IPS-15b (cell line): ENCODE results near the gene ARHGEF38.

Experiments used
- H3K27me3 ChIP-seq: one replicate; pipeline ENCODE4 v1.6.1; 2013; ENCODE audit warnings: low read length; ENCODE audit not compliant: control insufficient read depth, insufficient read depth
- H3K36me3 ChIP-seq: one replicate; pipeline ENCODE4 v1.6.1; 2013; ENCODE audit warnings: low read length; ENCODE audit not compliant: control insufficient read depth, insufficient read depth
- H3K4me1 ChIP-seq: one replicate; pipeline ENCODE4 v1.6.1; 2013; ENCODE audit warnings: mild to moderate bottlenecking, low read length; ENCODE audit not compliant: control insufficient read depth, insufficient read depth
- H3K4me3 ChIP-seq: one replicate; pipeline ENCODE4 v1.5.1; 2013; ENCODE audit warnings: low read depth, low read length
- H3K9ac ChIP-seq: one replicate; pipeline ENCODE4 v1.6.1; 2013; ENCODE audit warnings: low read depth, mild to moderate bottlenecking, low read length
- H3K9me3 ChIP-seq: one replicate; pipeline ENCODE4 v1.6.1; 2013; ENCODE audit warnings: mild to moderate bottlenecking, low read length; ENCODE audit not compliant: control insufficient read depth, insufficient read depth

Gene ARHGEF38

DNA sequence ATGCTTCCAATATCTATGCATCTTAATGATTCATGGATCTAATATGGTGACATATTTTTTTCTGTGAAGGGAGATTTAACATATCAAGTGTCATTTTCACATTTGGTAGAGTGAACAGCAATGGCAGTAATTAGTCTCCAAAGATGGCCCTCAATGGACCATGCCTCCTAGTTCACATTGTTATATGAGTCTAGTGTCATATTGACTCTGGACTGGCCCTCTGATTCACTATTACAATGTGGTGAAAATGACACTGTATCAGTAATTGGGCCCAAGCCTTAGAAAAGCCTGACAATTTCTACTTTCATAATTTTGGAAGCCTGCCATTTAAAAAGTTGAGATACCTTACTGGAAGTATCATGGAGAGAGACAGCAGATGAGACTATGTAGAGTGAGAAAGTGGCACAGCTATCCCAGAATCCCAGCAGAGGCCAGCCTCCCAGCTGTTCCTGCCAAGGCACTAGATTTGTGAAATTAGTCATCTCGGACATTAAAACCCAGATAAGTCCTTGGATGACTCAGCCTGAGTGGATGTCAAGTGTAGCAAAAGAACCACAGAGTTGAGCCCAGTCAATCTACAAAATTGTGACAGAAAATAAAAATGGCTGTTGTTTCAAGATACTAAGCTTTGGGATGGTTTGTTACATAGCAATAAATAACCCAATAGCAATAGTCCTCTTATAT is 68.4 kb downstream of the ARHGEF38 start:
- Histone ChIP-seq H3K4me3 (no peak overlapping the region), H3K9me3 (no peaks in the 10 kb centered on the region), H3K36me3 (no peaks in the 10 kb centered on the region), H3K4me1 (no peaks in the 10 kb centered on the region), H3K27me3 (no peaks in the 10 kb centered on the region), H3K9ac (no peak overlapping the region)

DNA sequence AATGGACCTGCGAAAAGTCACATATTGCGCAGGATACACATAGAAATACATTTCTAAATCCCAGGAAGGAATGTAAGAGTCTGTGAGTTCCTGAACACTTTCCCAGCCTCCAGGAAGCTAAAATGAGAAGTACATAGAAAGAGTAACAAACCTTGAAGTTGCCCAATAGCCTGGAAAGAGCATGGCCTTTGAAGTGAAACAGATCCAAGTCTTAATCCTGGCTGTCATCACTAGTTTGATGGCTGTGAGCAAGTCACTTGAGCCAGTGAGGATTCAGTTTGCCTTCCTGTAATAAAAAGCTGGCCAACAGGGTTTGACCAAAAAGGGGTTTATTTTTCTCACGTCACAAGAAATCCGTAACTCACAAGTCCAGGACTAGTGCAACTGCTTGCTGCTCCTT is 69.8 kb downstream of the ARHGEF38 start:
- Histone ChIP-seq H3K9ac (no peak overlapping the region), H3K4me1 (no peaks in the 10 kb centered on the region), H3K27me3 (no peaks in the 10 kb centered on the region), H3K4me3 (no peak overlapping the region), H3K36me3 (no peaks in the 10 kb centered on the region), H3K9me3 (no peaks in the 10 kb centered on the region)

- Histone ChIP-seq H3K36me3 (no peaks in the 10 kb centered on the region), H3K9ac (no peak overlapping the region), H3K27me3 (no peaks in the 10 kb centered on the region), H3K9me3 (no peaks in the 10 kb centered on the region), H3K4me1 (no peaks in the 10 kb centered on the region), H3K4me3 (no peak overlapping the region)
These were observed 70.7 kb downstream of the ARHGEF38 start for GRCh38 chr4:105623099-105623498.

- H3K4me3 ChIP-seq, result no peak overlapping the region
- no peaks in the 10 kb centered on the region for H3K4me1 ChIP-seq
- H3K9ac ChIP-seq, result no peak overlapping the region
- H3K27me3 ChIP-seq, result no peaks in the 10 kb centered on the region
- no peaks in the 10 kb centered on the region for H3K36me3 ChIP-seq
- no peaks in the 10 kb centered on the region for H3K9me3 ChIP-seq
These were observed 72.1 kb downstream of the ARHGEF38 start for GRCh38 chr4:105624530-105624929.

GRCh38 chr4:105625214-105625613 is 72.8 kb downstream of the ARHGEF38 start:
- no peak overlapping the region for H3K4me3 ChIP-seq
- H3K4me1 ChIP-seq, result no peaks in the 10 kb centered on the region
- no peak overlapping the region for H3K9ac ChIP-seq
- no peaks in the 10 kb centered on the region for H3K36me3 ChIP-seq
- no peaks in the 10 kb centered on the region for H3K9me3 ChIP-seq
- no peaks in the 10 kb centered on the region for H3K27me3 ChIP-seq

DNA sequence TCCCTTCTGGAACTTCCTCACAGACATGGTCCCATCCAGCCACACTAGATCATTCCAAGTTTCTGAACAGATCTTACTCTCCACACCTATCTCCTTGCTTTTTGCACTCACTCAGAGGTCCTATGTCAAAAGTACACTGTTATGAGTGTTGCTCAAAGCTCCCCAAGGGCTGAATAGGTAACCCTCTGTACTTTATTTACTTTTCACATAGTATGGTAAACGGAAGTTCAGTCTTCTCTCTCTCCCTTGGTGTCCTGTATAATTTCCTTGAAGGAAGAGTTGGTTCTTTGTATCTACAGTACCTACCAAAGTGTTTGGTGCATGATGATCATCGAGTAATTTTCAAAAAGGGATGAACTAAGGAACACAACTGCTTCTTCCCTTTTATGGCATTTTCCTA is 74.4 kb downstream of the ARHGEF38 start:
- Histone ChIP-seq H3K4me3 (no peak overlapping the region), H3K9me3 (no peaks in the 10 kb centered on the region), H3K36me3 (no peaks in the 10 kb centered on the region), H3K27me3 (no peaks in the 10 kb centered on the region), H3K9ac (no peak overlapping the region), H3K4me1 (no peaks in the 10 kb centered on the region)

DNA sequence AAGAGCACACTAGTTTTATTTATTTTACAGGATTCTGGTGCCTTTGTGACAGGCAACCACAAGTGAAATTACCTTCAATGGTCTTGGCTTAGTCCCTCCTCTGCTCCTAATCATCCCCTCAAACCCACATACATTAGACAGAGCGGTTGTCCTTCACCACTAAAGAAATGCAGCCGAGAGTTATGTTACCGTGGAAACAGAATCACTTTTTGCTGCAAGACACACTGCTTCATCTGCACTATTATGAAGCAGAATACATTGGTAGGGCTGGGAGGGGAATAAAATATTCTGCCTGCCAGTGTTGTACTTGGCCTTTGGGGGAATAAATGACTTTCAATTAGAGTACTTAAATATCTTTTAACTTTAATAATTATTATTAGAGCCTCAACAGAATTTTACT is 75.2 kb downstream of the ARHGEF38 start:
- H3K27me3 ChIP-seq, result no peaks in the 10 kb centered on the region
- H3K4me1 ChIP-seq, result no peaks in the 10 kb centered on the region
- H3K36me3 ChIP-seq, result no peaks in the 10 kb centered on the region
- H3K9me3 ChIP-seq, result no peaks in the 10 kb centered on the region
- H3K4me3 ChIP-seq, result no peak overlapping the region
- no peak overlapping the region for H3K9ac ChIP-seq

DNA sequence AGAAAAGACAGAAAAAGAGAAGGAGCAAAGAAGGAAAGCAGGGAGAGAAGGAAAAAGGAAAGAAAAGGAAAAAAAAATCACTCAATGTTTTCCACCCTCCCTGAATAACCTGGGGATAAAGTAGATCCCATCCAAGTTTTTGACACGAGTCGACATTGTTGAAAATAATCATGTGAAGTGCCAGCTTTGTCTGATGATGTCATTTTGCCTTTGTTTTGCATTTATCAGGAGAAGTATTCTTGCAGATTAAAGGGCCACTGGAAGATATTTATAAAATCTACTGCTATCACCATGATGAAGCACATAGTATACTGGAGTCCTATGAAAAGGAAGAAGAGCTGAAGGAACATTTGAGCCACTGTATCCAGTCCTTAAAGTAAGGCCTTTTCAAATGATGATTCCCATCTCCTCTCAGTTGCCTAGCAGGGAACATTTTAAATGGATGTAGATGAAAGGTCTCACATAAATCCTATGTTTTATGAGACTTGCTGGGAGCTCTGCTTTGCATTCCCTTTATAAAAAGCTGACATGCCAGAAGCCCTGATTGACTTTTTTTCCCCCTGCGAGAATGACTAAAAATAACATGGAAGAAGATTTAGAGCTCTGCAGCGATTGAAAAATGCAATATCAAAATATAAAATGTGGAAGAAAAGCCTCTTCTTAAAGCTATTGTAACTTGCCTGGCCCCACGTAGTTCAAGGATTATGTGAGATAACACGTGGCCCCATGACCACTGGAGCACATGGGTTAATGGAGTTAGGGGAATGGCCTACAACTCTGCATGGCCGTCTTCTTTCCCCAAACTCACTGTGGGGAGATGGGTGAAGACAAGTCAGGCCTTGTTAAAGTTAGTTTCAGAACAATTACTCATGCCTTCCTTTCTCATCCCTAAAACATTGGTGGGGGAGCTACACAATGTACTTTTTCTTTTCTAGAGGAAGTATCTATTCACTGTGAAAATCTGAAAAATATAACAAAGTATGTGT is 78.5 kb downstream of the ARHGEF38 start:
- Histone ChIP-seq H3K9ac (no peak overlapping the region), H3K27me3 (no peaks in the 10 kb centered on the region), H3K9me3 (no peaks in the 10 kb centered on the region), H3K36me3 (no peaks in the 10 kb centered on the region), H3K4me1 (no peaks in the 10 kb centered on the region), H3K4me3 (no peak overlapping the region)

DNA sequence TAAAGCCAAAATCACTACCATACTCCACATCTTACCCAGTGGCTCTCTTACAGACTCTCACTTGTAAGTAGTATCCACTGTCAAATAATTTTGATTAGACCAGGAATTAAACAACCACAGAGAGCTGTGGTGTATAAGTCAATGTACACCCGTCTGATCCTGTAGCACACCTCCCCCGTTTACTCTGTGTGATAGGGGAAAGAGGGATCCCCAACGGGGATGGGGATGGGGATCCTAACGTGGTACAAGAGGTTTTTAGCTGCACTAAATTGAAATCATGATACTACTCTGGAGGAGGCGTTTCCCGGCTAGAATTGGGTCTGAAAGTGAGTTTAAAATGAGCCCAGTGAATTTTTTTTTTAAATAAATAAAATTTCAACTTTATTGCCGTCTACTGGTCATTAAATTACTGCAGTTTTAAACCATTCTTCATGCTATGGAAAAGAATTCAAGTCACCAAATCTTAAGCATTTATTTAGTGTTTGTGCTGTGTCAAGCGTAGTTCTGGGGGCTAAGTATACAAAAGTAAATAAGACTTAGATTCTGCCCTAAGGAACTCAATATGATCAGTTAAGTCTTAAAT is 79.5 kb downstream of the ARHGEF38 start:
- Histone ChIP-seq H3K4me1 (no peaks in the 10 kb centered on the region), H3K9ac (no peak overlapping the region)

GRCh38 chr4:105632599-105632998 is 80.2 kb downstream of the ARHGEF38 start:
- Histone ChIP-seq H3K4me1 (peaks cover 2% of the 10 kb centered on the region), H3K9ac (no peak overlapping the region), H3K36me3 (no peaks in the 10 kb centered on the region)

More for the DNA sequence above, 79.5 kb downstream of the ARHGEF38 start:
- no peaks in the 10 kb centered on the region for H3K9me3 ChIP-seq
- H3K36me3 ChIP-seq, result no peaks in the 10 kb centered on the region
- no peak overlapping the region for H3K4me3 ChIP-seq
- H3K27me3 ChIP-seq, result no peaks in the 10 kb centered on the region

GRCh38 chr4:105633241-105633640 is 80.8 kb downstream of the ARHGEF38 start:
- no peak overlapping the region for H3K4me3 ChIP-seq
- no peaks in the 10 kb centered on the region for H3K9me3 ChIP-seq
- no peaks in the 10 kb centered on the region for H3K27me3 ChIP-seq
- H3K4me1 ChIP-seq, result peaks cover 2% of the 10 kb centered on the region
- no peaks in the 10 kb centered on the region for H3K36me3 ChIP-seq
- H3K9ac ChIP-seq, result no peak overlapping the region

More at GRCh38 chr4:105632599-105632998, 80.2 kb downstream of the ARHGEF38 start:
- Histone ChIP-seq H3K9me3 (no peaks in the 10 kb centered on the region), H3K27me3 (no peaks in the 10 kb centered on the region), H3K4me3 (no peak overlapping the region)
